Erythroblast (primary cell): Measurements from ENCODE around the gene DCP1A.

Source experiments
- GATA1 ChIP-seq: IDR thresholded peaks from 2 replicates; pipeline ENCODE4 v1.6.1; 2011; ENCODE audit warnings: low read depth, mild to moderate bottlenecking, control low read depth, low read length, moderate library complexity
- POLR2A ChIP-seq: IDR thresholded peaks from 2 replicates; pipeline ENCODE4 v1.6.1; 2011; ENCODE audit warnings: mild to moderate bottlenecking, low read length

GRCh38 chr3:53346922-53347260 lies 452 bp downstream of the DCP1A start:
- TF ChIP-seq POLR2A = no peak
- TF ChIP-seq GATA1 = no peak
